AG20443 (cell line): ENCODE data around the gene PPP1R3G.

Experiments used
- DNase-seq: peaks from one replicate; pipeline ENCODE4 v3.0.0; 2012; ENCODE audit warnings: low spot score, mixed read lengths

Gene PPP1R3G

GRCh38 chr6:5072440-5072839 lies 12.7 kb upstream of the PPP1R3G start:
- DNase-seq: no peak

- DNase-seq: no peak
Measured at GRCh38 chr6:5073992-5074391, 11.1 kb upstream of the PPP1R3G start.

GRCh38 chr6:5076931-5077330 lies 8.2 kb upstream of the PPP1R3G start:
- no peak for DNase-seq

- no peak for DNase-seq
Measured at GRCh38 chr6:5078121-5078669, 6.9 kb upstream of the PPP1R3G start.

- DNase-seq: no peak
Measured at GRCh38 chr6:5079692-5080091, 5.4 kb upstream of the PPP1R3G start.

GRCh38 chr6:5080574-5080973 lies 4.6 kb upstream of the PPP1R3G start:
- DNase-seq: no peak

GRCh38 chr6:5081182-5081581 lies 4.0 kb upstream of the PPP1R3G start:
- DNase-seq: no peak

- no peak for DNase-seq
Measured at GRCh38 chr6:5081955-5082354, 3.2 kb upstream of the PPP1R3G start.

GRCh38 chr6:5082487-5083306 lies 2.4 kb upstream of the PPP1R3G start:
- peak; percentile 91 for DNase-seq

- DNase-seq: no peak
Measured at GRCh38 chr6:5083307-5083583, 1.9 kb upstream of the PPP1R3G start.

GRCh38 chr6:5083813-5084359 lies 1.3 kb upstream of the PPP1R3G start:
- DNase-seq: no peak

GRCh38 chr6:5084360-5084780 lies 771 bp upstream of the PPP1R3G start:
- peak; percentile 65 for DNase-seq

- DNase-seq: peak; percentile 50
Measured at GRCh38 chr6:5085648-5086293, 630 bp downstream of the PPP1R3G start.

- DNase-seq: no peak
Measured at GRCh38 chr6:5086294-5086890, 1.3 kb downstream of the PPP1R3G start.

GRCh38 chr6:5087389-5087788 lies 2.2 kb downstream of the PPP1R3G start:
- DNase-seq: no peak

- no peak for DNase-seq
Measured at GRCh38 chr6:5088780-5089179, 3.6 kb downstream of the PPP1R3G start.

GRCh38 chr6:5089481-5090438 lies 4.6 kb downstream of the PPP1R3G start:
- no peak for DNase-seq

GRCh38 chr6:5090603-5091002 lies 5.5 kb downstream of the PPP1R3G start:
- DNase-seq: no peak

GRCh38 chr6:5091210-5092069 lies 6.3 kb downstream of the PPP1R3G start:
- no peak for DNase-seq

- no peak for DNase-seq
Measured at GRCh38 chr6:5093231-5094015, 8.3 kb downstream of the PPP1R3G start.
